NCI-H2029 treated with DMSO at 0.1 percent for 48 hours (cell line): ENCODE data around the gene GRK5.

Source experiments
- DNase-seq: peaks from one replicate; lab custom pipeline; 2025; lab: John Stamatoyannopoulos, UW

The GRK5 gene

GRCh38 chr10:119341459-119342301 is 134.3 kb downstream of the GRK5 start:
- no peak for DNase-seq

- no peak for DNase-seq
These were observed 135.0 kb downstream of the GRK5 start for GRCh38 chr10:119342335-119342734.

- DNase-seq: no peak
These were observed 135.7 kb downstream of the GRK5 start for GRCh38 chr10:119343011-119343601.

GRCh38 chr10:119344381-119344780 is 137.0 kb downstream of the GRK5 start:
- no peak for DNase-seq

- no peak for DNase-seq
These were observed 138.9 kb downstream of the GRK5 start for GRCh38 chr10:119346095-119346832.

- no peak for DNase-seq
These were observed 140.0 kb downstream of the GRK5 start for GRCh38 chr10:119347181-119347974.

- no peak for DNase-seq
These were observed 140.7 kb downstream of the GRK5 start for GRCh38 chr10:119348106-119348505.

GRCh38 chr10:119348516-119349240 is 141.3 kb downstream of the GRK5 start:
- DNase-seq: no peak

GRCh38 chr10:119349341-119349740 is 142.0 kb downstream of the GRK5 start:
- DNase-seq: no peak

GRCh38 chr10:119349937-119350501 is 142.6 kb downstream of the GRK5 start:
- no peak for DNase-seq

GRCh38 chr10:119350502-119351097 is 143.2 kb downstream of the GRK5 start:
- no peak for DNase-seq

GRCh38 chr10:119351189-119351588 is 143.8 kb downstream of the GRK5 start:
- DNase-seq: no peak

GRCh38 chr10:119352042-119352441 is 144.7 kb downstream of the GRK5 start:
- DNase-seq: no peak

- DNase-seq: no peak
These were observed 145.4 kb downstream of the GRK5 start for GRCh38 chr10:119352807-119353206.

- no peak for DNase-seq
These were observed 146.1 kb downstream of the GRK5 start for GRCh38 chr10:119353421-119353820.

- DNase-seq: no peak
These were observed 148.6 kb downstream of the GRK5 start for GRCh38 chr10:119355930-119356329.

GRCh38 chr10:119357412-119358151 is 150.2 kb downstream of the GRK5 start:
- no peak for DNase-seq

- DNase-seq: no peak
These were observed 150.8 kb downstream of the GRK5 start for GRCh38 chr10:119358152-119358512.

GRCh38 chr10:119358567-119358966 is 151.2 kb downstream of the GRK5 start:
- no peak for DNase-seq

- no peak for DNase-seq
These were observed 151.7 kb downstream of the GRK5 start for GRCh38 chr10:119359025-119359424.
